ENCODE data around the gene LHFPL6.

DNA sequence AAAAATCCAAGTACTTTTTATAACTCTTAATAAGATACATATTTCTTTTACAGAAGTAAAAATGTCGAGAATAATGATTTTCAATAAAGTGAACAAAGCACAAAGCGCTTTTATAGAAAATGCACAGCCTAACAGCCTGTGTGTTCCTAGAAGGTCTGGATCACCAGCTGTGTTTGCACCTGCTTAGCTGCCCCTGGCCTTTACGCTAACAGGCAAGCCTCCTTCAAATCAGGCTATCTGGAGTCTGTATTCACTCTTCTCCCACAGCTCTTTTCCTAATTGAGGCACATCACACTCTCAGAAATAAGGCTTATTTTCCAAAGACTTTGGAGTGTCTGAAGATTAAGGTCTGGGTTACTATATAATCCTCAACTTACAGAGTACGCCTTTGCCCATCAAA is 183.1 kb downstream of the LHFPL6 start:
- TF ChIP-seq EP300 (IDR thresholded peaks at IDR 0.05; ENCODE audit: borderline replicate concordance) (no peak), RAD21 (IDR thresholded peaks at IDR 0.05; ENCODE audit: low read depth) (no peak), TAF1 (IDR thresholded peaks at IDR 0.05; ENCODE audit: low read depth) (no peak), TCF12 (IDR thresholded peaks at IDR 0.05; ENCODE audit: low read depth) (no peak), TEAD4 (IDR thresholded peaks at IDR 0.05) (no peak), FOXM1 (IDR thresholded peaks at IDR 0.05; ENCODE audit: borderline replicate concordance, low read depth) (no peak), CEBPB (IDR thresholded peaks at IDR 0.05) (no peak), ZBTB7A (IDR thresholded peaks at IDR 0.05; ENCODE audit: low read depth) (no peak), CREB1 (IDR thresholded peaks at IDR 0.05; ENCODE audit: low read depth) (no peak), YY1 (IDR thresholded peaks at IDR 0.05; ENCODE audit: low read depth) (no peak)
- TF ChIP-seq, protein P1, sequence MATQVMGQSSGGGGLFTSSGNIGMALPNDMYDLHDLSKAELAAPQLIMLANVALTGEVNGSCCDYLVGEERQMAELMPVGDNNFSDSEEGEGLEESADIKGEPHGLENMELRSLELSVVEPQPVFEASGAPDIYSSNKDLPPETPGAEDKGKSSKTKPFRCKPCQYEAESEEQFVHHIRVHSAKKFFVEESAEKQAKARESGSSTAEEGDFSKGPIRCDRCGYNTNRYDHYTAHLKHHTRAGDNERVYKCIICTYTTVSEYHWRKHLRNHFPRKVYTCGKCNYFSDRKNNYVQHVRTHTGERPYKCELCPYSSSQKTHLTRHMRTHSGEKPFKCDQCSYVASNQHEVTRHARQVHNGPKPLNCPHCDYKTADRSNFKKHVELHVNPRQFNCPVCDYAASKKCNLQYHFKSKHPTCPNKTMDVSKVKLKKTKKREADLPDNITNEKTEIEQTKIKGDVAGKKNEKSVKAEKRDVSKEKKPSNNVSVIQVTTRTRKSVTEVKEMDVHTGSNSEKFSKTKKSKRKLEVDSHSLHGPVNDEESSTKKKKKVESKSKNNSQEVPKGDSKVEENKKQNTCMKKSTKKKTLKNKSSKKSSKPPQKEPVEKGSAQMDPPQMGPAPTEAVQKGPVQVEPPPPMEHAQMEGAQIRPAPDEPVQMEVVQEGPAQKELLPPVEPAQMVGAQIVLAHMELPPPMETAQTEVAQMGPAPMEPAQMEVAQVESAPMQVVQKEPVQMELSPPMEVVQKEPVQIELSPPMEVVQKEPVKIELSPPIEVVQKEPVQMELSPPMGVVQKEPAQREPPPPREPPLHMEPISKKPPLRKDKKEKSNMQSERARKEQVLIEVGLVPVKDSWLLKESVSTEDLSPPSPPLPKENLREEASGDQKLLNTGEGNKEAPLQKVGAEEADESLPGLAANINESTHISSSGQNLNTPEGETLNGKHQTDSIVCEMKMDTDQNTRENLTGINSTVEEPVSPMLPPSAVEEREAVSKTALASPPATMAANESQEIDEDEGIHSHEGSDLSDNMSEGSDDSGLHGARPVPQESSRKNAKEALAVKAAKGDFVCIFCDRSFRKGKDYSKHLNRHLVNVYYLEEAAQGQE (IDR thresholded peaks at IDR 0.05; ENCODE audit: low read depth) = no peak
